Esophagus squamous epithelium (tissue), 5 donors: ENCODE measurements around the gene RAVER2. TPM values are rescaled to one million over a fixed set of nuclear protein-coding genes. Genes with fewer than 3 reads are reported as not detected.

ENCODE experiments used
- DNase-seq: peaks from one replicate; lab custom pipeline; 2025; lab: John Stamatoyannopoulos, UW
- H3K27ac ChIP-seq, 4 donors: fragments of 200-600 bp; sonication (generic); one replicate each; pipeline ENCODE4 v1.5.1; 2016 to 2019; ENCODE audit warnings: mild to moderate bottlenecking in 1 of 4
- H3K27me3 ChIP-seq, 4 donors: fragments of 200-600 bp; sonication (generic); 1 replicate in 3 of 4; 2 replicates in 1 of 4; pipeline versions ENCODE4 v1.5.1 to v1.6.0; 2017 to 2021; ENCODE audit warnings: antibody characterized with exemption in 1 of 4
- H3K36me3 ChIP-seq, 3 donors: fragments of 200-600 bp; sonication (generic); one replicate each; pipeline ENCODE4 v1.5.1; 2016 to 2019
- H3K4me1 ChIP-seq, 3 donors: fragments of 200-600 bp; sonication (generic); one replicate each; pipeline ENCODE4 v1.5.1; 2017 to 2019
- H3K4me3 ChIP-seq, 4 donors: fragments of 200-600 bp; sonication (generic); 1 replicate in 3 of 4; 2 replicates in 1 of 4; pipeline ENCODE4 v1.5.1; 2016 to 2019; ENCODE audit warnings: mild to moderate bottlenecking in 2 of 4, moderate library complexity in 1 of 4
- H3K9me3 ChIP-seq, 3 donors: fragments of 200-600 bp; sonication (generic); one replicate each; pipeline ENCODE4 v1.5.1; 2016 to 2019
- POLR2A ChIP-seq, 4 donors: fragments of 450-650 bp; IDR thresholded peaks; one replicate each; pipeline ENCODE4 v1.6.1; 2017; ENCODE audit warnings: antibody characterized with exemption in 4 of 4, mild to moderate bottlenecking in 4 of 4, moderate library complexity in 3 of 4
- WGBS, 2 donors: methylation state at CpG; one replicate each; pipeline ENCODE4 v1.1.5; 2018; 5-methylcytosine and 5-hydroxymethylcytosine counted together
- intact Hi-C: fragments of 100-400 bp; cut with DNase I; formaldehyde crosslinking; loops from one replicate; pipeline ENCODE4 v1.15.0; 2022
- total RNA-seq, 4 donors: library from RNA; depleted of rRNA; stranded (reverse); fragments of >200 nt; gene quantifications; one replicate each; pipeline ENCODE4 v1.1.0, GENCODE V29; 2016
- TF ChIP-seq, protein P1 (sequence below), 6 experiments: fragments of 450-650 bp in 4 of 6; fragments of 200-600 bp in 2 of 6; sonication (generic) in 2 of 6; IDR thresholded peaks; one replicate each; pipeline ENCODE4 v1.5.1; 2016 to 2019; ENCODE audit warnings: antibody characterized with exemption in 6 of 6, mild to moderate bottlenecking in 4 of 6, moderate library complexity in 4 of 6
- donor health status: DM: yes; HTN: yes; CAD: no.

RAVER2 gene
- total RNA-seq, 4 donors from 2014 or later: 7.1 to 17.0 (median 11.8) TPM

DNA sequence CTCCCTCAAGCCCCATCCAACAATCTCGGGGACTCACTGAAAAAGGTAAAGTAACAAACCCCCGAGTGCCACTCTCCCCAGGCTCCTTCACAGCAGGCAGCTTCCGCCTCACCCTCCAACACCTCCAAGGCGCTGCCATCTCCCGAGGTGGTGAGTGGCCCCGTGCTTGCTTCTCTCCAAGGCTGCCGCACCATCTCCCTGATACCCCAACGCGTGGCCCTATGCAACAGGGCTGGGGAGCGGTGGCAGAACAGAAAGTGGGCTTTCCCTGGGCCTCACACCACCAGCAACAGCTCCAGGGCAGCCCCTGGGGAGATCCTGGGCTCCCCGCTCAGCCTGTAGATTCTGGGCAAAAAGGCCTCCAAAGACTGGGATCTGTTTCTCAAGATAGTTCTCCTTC is 105.1 kb downstream of the RAVER2 start:
- no peaks in the 10 kb centered on the region for H3K4me1 ChIP-seq
- intact Hi-C loops: no loop called here
- H3K4me3 ChIP-seq: no peak overlapping the region
- DNase-seq: no peak
- no peaks in the 10 kb centered on the region for H3K9me3 ChIP-seq
- peaks cover 7 to 98% (median 9%) of the 10 kb centered on the region in 3 donors for H3K36me3 ChIP-seq
- no peaks in the 10 kb centered on the region for H3K27me3 ChIP-seq
- 90 to 93% methylated on average over 6 to 10 of the region's 11 CpGs for WGBS, 2 donors
- H3K27ac ChIP-seq: no peak overlapping the region
- TF ChIP-seq, protein P1, sequence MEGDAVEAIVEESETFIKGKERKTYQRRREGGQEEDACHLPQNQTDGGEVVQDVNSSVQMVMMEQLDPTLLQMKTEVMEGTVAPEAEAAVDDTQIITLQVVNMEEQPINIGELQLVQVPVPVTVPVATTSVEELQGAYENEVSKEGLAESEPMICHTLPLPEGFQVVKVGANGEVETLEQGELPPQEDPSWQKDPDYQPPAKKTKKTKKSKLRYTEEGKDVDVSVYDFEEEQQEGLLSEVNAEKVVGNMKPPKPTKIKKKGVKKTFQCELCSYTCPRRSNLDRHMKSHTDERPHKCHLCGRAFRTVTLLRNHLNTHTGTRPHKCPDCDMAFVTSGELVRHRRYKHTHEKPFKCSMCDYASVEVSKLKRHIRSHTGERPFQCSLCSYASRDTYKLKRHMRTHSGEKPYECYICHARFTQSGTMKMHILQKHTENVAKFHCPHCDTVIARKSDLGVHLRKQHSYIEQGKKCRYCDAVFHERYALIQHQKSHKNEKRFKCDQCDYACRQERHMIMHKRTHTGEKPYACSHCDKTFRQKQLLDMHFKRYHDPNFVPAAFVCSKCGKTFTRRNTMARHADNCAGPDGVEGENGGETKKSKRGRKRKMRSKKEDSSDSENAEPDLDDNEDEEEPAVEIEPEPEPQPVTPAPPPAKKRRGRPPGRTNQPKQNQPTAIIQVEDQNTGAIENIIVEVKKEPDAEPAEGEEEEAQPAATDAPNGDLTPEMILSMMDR (IDR thresholded peaks at IDR 0.05): no peak
- no peak for TF ChIP-seq POLR2A (IDR thresholded peaks at IDR 0.05)

DNA sequence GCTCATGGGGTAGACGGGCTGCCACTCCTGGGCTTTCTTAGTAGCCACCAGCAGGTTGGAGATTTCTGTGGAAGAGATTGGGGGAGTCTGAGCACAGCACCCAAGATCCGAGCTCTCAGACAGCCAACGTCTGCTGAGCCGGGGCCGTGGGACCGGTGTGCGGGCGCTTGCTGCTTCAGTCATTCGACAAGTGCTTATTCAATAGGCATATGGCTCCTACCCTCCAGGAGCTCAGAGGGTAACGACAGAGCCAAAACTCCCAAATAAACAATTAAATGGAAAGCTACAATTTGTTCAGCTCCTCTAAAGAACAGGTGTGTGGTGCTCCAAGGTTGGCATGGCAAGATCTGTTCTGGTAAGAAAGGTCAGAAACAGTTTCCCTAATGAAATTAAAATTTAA is 106.0 kb downstream of the RAVER2 start:
- TF ChIP-seq, protein P1 (IDR thresholded peaks at IDR 0.05): no peak
- TF ChIP-seq POLR2A (IDR thresholded peaks at IDR 0.05): no peak
- 75 to 88% methylated on average over 1 to 8 of the region's 10 CpGs for whole genome bisulfite sequencing, 2 donors
- Histone ChIP-seq H3K27ac (no peak overlapping the region), H3K9me3 (no peaks in the 10 kb centered on the region), H3K4me3 (no peak overlapping the region), H3K4me1 (no peaks in the 10 kb centered on the region), H3K27me3 (no peaks in the 10 kb centered on the region), H3K36me3 (peaks cover 7 to 98% (median 9%) of the 10 kb centered on the region in 3 donors)
- no peak for DNase-seq
- intact Hi-C loops: no loop called here

GRCh38 chr1:64851664-64852063 is 106.8 kb downstream of the RAVER2 start:
- TF ChIP-seq POLR2A (IDR thresholded peaks at IDR 0.05): no peak
- TF ChIP-seq, protein P1 (IDR thresholded peaks at IDR 0.05): no peak
- Histone ChIP-seq H3K27ac (no peak overlapping the region), H3K9me3 (no peaks in the 10 kb centered on the region), H3K27me3 (no peaks in the 10 kb centered on the region), H3K4me3 (no peak overlapping the region), H3K4me1 (no peaks in the 10 kb centered on the region), H3K36me3 (peaks cover 7 to 98% (median 12%) of the 10 kb centered on the region in 3 donors)
- no peak for DNase-seq
- 76 to 79% methylated on average over 7 of the region's 7 CpGs for WGBS, 2 donors
- intact Hi-C loops: no loop called here

GRCh38 chr1:64854674-64855073 is 109.8 kb downstream of the RAVER2 start:
- no peak for DNase-seq
- no peaks in the 10 kb centered on the region for H3K4me1 ChIP-seq
- no peaks in the 10 kb centered on the region for H3K27me3 ChIP-seq
- 77 to 93% methylated on average over 5 of the region's 5 CpGs for WGBS, 2 donors
- H3K36me3 ChIP-seq: peaks cover 16 to 98% (median 29%) of the 10 kb centered on the region in 3 donors
- no peak for TF ChIP-seq POLR2A (IDR thresholded peaks at IDR 0.05)
- TF ChIP-seq, protein P1 (IDR thresholded peaks at IDR 0.05): no peak
- H3K27ac ChIP-seq: no peak overlapping the region
- intact Hi-C loops: no loop called here
- H3K9me3 ChIP-seq: no peaks in the 10 kb centered on the region
- no peak overlapping the region for H3K4me3 ChIP-seq

DNA sequence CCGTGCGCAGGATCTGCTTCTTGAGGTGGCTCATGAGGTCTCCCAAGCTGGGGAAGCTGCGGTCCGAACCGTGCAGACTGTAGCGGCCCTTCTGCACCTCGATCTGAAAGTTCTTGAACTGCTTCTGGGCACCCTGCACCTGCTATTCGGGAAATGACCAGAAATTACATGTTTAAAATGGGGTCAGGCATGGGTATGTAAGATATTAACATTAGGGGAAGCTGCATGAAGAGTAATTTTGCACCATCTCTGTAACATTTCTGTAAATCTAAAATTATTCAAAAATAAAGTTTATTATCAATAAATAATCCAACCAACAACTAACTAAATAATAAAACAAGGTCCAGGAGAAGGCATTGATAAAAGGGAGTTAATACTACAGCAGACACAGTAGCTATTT is 110.7 kb downstream of the RAVER2 start:
- Histone ChIP-seq H3K36me3 (peaks cover 13 to 98% (median 22%) of the 10 kb centered on the region in 3 donors), H3K4me1 (no peaks in the 10 kb centered on the region), H3K9me3 (no peaks in the 10 kb centered on the region), H3K27ac (no peak overlapping the region), H3K4me3 (no peak overlapping the region), H3K27me3 (no peaks in the 10 kb centered on the region)
- no peak for TF ChIP-seq POLR2A (IDR thresholded peaks at IDR 0.05)
- TF ChIP-seq, protein P1 (IDR thresholded peaks at IDR 0.05): no peak
- WGBS, 2 donors: 77 to 97% methylated on average over 4 to 8 of the region's 8 CpGs
- intact Hi-C loops: no loop called here
- DNase-seq: no peak
